HG02938 (cell line): Measurements from ENCODE around the gene OBSL1.

Source experiments
- ATAC-seq: cut with Tn5 transposase; IDR thresholded peaks from one replicate; pipeline ENCODE4 v1.9.1; 2021; ENCODE audit warnings: mild to moderate bottlenecking, moderate library complexity; ENCODE audit not compliant: unreplicated experiment

OBSL1 gene

DNA sequence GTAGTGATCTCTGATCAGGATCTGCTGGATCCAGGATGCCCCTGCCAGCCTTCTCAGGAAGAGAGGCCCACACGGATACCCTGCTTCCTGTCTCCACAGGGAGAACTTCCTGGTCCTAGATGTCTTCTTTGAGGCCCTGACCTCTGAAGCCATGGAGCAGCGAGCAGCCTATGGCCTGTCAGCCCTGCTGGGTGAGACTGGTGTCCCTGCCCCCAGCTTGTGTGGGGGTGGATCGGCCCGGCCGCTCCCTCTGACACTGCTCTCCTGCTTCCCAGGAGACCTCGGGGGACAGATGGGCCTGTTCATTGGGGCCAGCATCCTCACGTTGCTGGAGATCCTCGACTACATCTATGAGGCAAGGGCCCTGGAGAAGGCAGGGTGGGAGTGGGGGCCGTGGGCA, 34.4 kb downstream of the OBSL1 start:
- ATAC-seq, result no peak

DNA sequence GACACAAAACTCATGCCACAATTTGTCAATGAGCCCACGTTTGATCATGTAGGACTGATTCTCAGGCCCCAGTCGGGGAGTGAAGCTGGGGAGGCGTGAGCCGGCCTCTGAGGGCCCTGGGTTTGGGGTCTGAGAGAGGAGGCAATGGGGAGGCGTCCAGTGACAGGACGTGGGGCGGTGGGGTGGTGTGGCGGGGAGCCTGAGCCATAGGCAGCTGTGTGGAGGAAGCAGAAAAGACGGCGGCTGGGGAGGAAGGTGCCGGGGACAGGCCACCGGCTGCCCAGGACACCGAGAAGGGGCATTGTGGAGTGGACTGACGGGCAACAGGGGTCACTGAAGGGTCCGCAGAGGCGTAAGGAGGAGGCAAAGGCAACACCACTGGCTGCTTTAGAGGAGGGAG, 34.9 kb downstream of the OBSL1 start:
- ATAC-seq, result no peak

DNA sequence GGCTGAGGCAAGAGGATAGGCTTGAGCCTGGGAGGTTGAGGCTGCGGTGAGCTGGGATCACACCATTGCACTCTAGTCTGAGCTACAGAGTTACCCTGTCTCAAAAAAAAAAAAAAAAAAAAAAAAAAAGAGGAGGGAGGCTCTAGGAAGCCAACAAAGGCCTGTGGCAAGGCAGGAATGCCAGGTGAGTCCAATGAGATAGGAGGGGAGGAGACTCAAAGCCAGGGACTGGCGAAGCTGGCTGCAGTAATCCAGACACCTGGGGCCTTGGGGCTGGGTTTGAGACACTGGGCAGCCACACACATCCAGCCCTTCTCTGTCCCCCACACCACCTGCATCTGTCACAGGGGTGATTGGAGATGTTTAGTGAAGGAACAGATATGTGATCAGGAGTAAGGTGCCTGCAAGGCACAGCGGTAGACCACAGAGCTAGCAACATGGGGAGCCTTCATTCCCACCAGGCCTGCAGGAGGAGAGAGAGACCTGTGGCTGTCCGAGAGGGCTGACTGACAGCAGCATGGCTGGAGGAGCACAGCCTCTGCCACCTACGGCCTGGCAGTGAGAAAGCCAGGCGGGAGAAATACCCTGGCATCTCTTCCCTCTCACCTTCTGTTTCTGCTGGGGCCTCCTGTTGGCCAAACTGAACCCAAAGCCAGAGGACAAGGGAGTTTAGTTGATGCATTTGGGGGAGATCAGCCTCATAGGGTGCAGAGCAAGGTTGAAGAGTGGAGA, 37.2 kb downstream of the OBSL1 start:
- no peak for ATAC-seq

DNA sequence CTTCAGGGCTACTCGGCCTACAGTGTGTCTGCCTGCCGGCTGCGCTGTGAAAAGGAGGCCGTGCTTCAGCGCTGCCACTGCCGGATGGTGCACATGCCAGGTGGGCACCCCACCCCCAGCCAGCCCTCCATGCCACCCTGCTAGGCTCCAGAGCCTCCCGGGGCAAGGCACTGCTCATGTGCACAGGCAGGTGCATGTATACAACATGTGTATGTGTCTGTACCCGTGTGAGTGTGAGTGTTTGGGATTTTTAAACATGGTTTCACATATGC, 39.0 kb downstream of the OBSL1 start:
- ATAC-seq, result no peak

DNA sequence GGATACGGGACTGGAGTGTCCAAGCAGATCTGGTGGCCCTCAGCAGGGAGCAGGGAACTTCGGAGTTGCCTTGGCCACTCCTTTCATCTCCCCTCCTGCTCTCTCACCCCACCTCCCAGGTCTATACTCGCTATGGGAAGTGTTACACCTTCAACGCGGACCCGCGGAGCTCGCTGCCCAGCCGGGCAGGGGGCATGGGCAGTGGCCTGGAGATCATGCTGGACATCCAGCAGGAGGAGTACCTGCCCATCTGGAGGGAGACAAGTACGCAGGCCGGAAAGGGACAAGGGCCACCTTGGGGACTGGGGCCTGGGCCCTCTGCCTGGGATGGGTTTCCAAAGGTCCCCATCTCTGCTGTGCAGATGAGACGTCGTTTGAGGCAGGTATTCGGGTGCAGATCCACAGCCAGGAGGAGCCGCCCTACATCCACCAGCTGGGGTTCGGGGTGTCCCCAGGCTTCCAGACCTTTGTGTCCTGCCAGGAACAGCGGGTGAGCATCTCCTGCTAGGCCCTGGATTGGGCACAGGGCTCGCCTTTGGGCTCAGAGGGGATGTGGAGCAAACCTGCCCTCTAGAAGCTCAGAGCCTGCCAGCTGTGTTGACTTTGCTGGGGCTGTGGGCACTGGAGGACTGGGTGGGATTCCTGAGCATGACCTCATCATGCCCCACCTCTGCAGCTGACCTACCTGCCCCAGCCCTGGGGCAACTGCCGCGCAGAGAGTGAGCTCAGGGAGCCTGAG, 39.5 kb downstream of the OBSL1 start:
- ATAC-seq, result no peak

DNA sequence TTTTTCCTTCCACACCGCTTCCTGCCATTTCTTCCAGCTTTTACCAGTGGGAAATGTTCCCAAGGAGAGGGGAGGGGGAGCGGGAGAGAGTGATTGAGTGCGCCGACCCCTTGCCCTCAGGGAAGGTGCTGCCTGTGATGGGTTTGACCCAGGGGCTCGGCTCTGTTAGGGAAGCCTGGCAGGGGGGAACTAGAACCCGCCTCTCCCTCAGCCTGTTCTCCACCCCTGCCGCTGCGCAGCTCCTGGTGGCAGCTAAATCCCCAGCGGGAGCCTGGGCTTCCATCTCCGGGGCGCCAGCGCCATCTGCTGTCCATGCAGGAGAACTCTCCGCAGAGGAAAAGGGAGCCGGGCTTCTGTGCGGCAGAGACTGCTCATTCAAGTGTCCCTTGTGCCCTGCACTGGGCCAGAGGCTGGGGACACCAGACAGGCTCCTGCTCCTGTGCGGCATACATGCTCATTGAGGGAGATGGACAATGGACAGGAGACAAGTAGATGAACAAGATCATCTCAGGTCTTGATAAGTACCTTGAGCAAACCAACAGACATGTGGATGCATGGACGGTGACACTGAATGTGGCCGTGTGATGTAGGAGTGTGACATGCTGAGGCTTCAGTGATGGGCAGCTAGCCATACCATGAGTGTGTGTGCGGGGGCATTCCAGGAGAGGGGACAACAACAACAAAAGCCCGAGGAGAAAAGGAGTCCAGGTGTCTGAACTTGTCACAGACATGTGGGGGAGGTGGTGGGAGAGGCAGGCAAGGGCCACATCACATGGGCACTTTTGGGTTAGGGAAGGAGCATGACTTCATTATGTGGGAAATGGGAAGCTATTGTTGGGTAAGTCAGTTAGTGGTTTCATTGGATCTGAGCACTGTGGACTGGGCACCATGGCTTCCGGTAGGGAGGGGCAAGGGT, 41.0 kb downstream of the OBSL1 start:
- peak; percentile 79 for ATAC-seq

DNA sequence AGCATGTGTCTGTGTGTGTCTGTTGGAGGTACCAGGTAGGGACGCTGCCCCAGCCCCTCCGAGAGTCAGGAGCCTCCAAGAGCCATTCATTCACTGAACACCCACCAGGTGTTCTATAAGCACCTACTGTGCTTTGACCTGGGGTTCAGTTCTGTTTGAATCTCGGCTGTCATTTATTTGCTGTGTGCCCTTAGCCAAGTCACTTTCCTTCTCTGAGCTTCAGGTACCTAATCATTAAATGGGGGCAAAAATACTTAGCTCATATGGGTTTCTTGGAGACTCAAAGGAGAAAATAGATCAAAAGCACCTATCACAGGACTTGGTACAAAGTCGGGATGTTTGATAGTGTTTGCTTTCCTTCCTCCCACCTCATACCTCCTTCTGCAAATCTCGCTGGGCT, 43.9 kb downstream of the OBSL1 start:
- no peak for ATAC-seq

DNA sequence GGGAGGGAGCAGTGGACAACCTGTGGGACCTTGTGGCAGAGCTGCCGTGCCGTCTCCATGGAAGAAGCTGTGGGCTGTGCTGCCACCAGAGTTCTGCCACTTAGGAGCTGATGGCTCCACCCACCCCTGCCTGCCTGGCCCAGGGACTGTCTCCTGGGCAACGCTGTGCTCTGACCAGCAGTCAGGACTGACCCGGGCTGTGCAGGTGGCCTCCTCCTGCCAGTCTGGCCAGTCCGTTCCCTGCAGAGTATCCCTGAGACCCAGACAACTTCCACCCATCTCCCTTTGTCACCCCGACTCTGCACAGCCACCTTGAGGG, 44.3 kb downstream of the OBSL1 start:
- no peak for ATAC-seq

DNA sequence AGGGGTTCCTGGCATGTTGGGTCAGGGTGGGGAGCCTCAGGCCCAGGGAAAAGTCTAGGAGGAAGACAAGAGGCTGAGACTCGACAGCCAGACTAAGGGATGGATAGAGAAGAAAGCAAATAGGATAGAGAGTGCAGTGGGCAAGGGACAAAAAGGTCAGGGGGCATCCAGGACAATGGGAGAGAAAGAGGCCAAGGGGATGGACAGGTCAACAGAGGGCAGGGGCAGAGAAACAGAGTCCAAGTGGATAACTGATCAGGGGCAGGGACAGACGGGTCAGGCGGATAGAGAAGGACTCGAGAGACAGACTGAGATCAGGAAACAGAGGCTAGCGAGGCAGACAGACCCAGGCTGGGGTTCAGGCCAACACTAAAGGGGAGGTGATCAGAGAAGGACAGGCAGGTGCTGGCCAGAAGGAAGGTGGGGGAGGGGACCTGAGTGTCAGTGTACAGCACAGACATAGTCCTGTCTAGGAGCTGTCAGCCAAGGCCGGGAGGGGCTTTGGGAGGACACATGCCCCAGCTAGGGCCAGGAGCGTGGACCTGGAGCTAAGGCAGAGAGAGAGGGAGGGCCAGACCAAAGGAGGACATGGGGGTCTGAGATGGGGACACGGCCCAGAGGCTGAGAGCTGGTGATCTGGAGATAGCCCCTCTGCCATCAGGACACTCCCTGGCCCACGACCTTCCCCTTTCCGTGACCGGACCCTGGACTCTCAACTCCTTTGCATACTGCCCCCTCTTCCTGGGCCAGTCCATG, 44.8 kb downstream of the OBSL1 start:
- ATAC-seq, result no peak

DNA sequence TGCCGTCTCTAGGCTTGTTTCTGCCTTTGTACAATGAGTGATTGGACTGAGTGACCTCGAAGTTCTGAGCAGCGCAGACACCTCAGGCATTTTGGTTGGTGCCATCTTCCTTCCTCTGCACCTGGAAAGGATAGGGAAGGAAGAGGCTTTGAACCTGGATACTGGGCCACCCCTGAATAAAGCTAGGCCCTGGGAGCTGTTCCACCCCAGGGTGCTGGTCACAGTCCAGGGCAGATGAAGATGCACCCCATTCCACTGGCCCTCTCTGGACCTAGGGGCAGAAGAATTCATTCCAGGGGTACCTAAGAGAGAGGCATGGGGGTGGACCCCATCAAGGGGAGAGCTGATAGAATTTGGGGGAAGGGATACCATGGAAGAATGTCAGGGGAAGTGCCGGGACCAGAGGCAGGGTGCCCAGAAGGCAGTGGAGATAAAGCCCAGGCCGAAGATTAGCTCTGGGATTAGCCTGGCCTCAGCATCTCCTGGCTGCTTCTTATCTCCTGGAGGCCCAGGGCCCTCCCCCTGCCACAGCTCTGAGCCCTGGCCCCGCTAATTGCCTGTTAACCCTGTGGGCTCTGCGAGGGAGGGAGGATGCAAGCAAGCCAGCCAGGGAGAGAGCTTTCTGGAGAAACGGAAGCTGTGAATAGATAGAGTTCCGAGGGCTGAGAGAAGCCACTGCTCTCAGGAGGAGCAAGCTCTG, 45.7 kb downstream of the OBSL1 start:
- no peak for ATAC-seq

DNA sequence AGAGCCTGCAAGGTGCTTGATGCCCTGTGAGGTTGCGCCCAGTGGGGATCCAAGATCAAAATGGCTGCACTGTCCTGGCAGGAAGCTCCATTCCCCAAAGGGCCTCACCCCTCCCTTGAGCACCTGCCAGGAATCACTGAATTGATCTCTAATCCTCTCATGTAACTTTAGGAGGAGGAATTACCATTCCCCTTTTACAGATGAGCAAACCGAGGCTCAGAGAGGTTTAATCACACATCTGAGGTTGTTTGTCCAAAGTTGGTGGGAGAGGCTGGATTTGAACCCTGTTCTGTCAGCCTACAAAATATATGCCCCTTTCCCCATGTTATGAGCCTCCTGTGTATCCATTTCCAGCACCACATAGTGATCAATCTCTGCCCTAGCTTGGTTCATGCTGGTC, 46.5 kb downstream of the OBSL1 start:
- ATAC-seq, result no peak

DNA sequence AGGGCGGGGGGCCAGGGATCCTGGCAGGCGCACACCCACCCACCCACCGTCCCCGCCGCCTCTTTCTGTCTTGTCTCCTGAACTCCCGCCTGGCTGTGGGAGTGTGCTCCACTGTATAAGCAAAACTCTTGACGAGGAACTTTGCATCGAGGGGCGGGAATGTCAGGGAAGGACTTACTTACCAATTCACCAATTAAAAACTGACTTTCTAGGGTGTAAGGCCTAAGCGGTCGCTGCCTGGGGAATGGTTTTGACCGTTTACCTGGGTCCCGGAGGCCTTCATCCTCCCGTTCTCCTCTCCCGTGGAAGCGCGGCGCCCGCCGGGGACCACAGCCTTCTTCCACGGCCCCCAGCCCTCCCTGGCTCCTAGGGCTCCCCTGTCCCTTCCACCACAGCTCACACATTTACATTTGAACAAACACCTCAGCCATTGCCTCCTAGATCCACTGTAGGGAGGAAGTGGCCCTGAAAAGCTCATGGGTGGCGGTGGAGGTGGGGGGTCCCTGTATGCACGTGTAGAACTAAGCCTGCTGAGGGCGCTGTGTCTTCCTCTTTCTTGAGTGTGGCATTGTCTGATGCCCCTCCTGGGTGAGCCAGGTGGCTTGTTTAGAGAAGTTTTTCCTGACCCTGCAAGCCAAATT, 48.2 kb downstream of the OBSL1 start:
- no peak for ATAC-seq

DNA sequence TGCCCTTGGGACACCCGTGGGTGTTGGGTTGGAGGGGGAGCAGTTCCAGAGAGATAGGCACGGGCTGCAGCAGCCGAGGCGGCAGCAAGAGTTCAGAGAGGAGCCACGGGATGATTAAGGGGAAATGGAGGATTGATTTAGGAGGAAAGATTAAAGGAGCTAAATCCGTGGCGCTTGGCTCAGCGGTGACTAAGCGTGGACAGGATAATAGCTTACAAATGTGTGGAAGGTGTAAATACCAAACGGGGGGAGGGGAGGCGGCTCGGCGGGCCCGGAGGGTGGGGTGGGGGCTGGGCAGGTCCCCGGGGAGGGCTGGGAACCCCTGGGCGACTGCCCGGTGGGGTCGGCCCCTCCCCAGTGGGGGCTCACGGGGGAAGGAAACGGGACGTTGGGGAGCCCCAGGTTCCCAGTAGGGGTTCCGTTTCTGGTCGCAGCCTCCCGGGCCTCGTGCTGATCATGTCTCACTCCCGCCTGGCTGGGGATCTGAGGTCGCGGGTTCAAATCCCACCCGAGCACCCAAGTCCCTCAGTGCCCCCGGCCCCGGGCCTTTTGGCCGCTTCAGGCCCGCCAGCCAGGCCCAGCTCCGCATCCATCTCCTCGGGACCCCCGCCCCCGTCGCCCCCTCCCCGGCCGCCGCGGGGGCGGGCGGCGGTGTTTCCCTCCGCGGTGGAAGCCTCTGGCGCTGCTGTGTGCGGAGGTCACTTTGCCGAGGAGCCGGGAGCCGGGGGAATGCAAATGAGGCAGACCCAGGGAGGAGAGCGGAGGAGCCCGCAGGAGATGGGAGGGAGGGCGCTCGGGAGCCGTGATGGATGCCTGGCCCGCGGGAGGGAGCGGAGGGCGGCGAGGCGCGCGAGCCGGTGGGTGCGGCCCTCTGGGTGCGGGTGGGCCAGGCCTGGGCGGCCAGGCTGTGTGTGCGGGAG, 49.0 kb downstream of the OBSL1 start:
- no peak for ATAC-seq

DNA sequence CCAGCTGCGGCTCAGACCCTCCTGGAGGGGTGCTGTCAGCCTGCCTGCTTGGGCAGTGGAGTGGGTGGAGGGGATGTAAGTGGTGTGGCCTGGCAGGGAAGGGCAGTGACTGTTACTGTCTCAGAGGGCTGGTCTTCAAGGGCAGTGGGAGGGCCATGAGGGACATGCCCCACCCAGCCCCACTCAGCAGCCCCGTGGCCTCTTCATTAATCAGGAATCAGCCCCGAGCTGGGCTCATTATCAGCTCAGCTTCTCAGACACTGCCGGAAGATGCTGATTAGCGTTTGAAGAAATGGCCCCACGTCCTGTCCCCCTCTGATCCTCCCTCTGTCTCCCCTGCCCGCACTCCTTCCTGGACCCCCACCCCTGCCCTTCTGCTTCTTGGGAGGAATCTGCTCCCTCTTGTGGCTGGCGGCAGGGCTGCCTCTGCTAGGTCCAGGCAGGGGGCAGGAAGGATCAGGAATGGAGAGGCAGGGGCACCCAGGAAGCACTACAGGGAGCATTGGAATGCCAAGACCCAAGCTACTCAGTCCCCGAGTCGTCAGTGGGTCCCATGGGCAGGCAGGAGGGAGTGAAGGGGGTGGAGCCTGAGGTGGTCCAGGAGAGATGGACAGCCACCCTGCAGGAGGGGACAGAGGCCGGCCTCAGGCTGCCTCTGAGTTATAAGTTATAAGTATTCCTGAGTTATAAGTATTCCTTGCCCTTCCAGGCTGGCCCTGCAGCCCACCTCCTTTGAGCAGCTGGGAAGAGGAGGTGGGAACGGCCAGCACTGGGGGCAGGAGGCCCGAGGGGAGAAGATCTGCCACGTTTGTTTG, 50.1 kb downstream of the OBSL1 start:
- no peak for ATAC-seq

DNA sequence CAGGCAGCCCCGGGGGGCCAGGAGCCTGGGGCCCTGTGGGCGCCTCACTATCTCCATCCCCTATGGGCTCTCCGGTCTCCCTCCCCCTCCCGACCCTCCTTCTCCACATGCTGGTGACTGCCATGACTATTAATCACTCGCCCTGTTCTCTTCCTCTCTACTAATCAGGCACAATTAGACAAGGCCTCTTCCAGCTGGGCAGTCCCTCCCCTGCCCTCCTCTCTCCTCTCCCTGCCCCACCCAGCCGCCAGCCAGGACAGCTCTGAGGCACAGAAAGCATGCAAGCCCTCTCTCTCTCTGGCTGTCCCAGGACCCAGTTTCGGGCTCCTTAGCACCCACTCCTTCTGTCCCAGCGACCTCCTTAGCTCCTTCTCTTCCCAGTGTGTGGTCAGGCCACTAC, 51.3 kb downstream of the OBSL1 start:
- ATAC-seq, result no peak

DNA sequence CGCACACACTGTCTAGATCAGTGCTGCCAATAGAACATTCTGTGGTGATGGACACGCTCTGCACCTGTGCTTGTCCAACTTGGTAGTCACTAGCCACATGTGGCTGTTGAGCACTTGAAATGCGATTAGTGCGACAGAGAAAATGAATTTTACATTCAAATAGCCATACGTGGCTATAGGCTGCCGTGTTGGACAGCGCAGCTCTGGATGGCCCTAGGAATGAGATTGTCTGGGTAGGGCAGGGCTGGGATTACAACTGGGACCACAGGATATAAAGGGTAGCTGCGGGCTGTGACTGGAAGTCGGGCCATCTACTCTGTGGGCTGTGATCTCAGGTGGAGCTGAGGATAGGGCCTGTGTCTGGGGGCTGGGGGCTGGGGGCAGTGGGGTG, 51.8 kb downstream of the OBSL1 start:
- no peak for ATAC-seq

DNA sequence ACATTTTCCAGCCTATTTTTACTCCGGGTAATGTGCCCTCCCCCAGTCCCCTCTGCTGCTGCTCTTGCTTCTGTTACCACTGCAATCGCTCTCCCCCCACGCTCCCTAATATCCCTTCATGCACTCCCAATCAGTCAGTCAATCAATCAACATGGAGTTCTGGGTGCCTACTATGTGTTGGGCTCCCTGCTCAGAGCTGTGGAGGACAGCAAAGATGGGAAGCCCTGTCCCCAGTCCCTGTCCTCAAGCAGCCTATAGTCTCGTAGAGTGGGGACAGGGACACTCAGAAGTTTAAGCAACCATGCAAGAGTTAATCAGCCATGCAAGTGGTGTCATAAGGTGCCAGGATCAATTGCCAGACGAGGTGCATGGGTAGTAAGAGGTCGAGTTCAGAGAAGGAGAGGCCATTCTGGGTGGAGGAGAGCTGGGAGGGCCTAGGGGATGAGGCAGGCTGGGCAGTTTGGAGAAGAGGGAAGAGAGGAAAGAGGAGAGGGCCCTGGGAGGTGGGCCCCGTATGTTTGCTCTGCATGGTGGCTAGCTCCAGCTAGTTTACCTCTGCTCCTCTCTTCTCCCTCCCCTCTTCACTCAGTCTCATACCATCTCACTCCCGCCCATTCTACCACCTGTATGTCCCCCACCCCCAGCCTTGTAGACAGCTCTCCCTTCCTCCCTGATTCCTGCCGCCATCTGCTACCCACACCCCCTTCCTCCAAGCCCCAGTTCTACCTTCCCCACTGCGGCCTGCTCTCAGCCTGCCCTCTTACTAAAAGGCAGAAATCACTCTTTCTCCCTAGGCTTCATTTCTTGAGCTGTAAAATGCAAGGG, 53.2 kb downstream of the OBSL1 start:
- ATAC-seq, result no peak
